HG02885 (cell line): ENCODE results near the gene TPX2.

ENCODE experiments used
- ATAC-seq: cut with Tn5 transposase; IDR thresholded peaks from one replicate; pipeline ENCODE4 v1.9.1; 2021; ENCODE audit warnings: mild to moderate bottlenecking; ENCODE audit not compliant: unreplicated experiment, poor library complexity

The TPX2 gene

GRCh38 chr20:31843881-31844280 lies 104.8 kb downstream of the TPX2 start:
- no peak for ATAC-seq

- ATAC-seq: no peak
Measured at GRCh38 chr20:31844737-31845299, 105.7 kb downstream of the TPX2 start.

- ATAC-seq: no peak
Measured at GRCh38 chr20:31845300-31845863, 106.3 kb downstream of the TPX2 start, which contains the start of gene FOXS1. TSS of gene FOXS1 (minus strand) at chr20:31845604. CDS start at chr20:31845542, 62 bp downstream.

- ATAC-seq: no peak
Measured at GRCh38 chr20:31846793-31847138, 107.7 kb downstream of the TPX2 start.

GRCh38 chr20:31848088-31848999 lies 109.3 kb downstream of the TPX2 start:
- no peak for ATAC-seq

GRCh38 chr20:31849306-31849930 lies 110.3 kb downstream of the TPX2 start:
- no peak for ATAC-seq
